Measurements from ENCODE around the gene STAC.

DNA sequence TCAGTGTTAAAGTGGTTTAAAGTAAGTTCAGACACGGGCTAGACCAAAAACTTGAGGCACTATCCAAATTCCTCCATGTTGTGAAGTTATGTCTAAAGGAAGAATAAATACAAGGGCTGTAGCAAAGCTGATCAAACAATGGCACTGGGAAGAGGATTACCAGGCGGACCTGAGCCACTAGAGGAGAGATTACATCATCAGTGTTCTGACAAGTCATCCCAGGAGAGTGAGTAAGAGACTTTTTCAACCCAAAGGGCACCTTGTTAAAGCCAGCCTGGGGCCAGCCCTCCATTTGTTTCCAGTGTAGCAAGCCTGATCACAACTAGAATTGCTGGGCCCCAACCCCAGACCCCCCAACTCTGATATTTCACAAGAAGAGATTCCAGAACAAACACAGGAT lies 217.1 kb downstream of the STAC start:
- TF ChIP-seq POLR2AphosphoS5 (IDR thresholded peaks at IDR 0.05; ENCODE audit: low read depth, low read length) (no peak), SIN3A (IDR thresholded peaks at IDR 0.05; ENCODE audit: borderline replicate concordance, insufficient read depth, low read length) (no peak), FOXP2 (optimal IDR thresholded peaks at IDR 0.05; ENCODE audit: borderline replicate concordance, extremely low read depth, extremely low read length, insufficient read depth) (no peak), TAF1 (IDR thresholded peaks at IDR 0.05; ENCODE audit: borderline replicate concordance, insufficient read depth, low read length) (no peak)
- TF ChIP-seq, protein P1, sequence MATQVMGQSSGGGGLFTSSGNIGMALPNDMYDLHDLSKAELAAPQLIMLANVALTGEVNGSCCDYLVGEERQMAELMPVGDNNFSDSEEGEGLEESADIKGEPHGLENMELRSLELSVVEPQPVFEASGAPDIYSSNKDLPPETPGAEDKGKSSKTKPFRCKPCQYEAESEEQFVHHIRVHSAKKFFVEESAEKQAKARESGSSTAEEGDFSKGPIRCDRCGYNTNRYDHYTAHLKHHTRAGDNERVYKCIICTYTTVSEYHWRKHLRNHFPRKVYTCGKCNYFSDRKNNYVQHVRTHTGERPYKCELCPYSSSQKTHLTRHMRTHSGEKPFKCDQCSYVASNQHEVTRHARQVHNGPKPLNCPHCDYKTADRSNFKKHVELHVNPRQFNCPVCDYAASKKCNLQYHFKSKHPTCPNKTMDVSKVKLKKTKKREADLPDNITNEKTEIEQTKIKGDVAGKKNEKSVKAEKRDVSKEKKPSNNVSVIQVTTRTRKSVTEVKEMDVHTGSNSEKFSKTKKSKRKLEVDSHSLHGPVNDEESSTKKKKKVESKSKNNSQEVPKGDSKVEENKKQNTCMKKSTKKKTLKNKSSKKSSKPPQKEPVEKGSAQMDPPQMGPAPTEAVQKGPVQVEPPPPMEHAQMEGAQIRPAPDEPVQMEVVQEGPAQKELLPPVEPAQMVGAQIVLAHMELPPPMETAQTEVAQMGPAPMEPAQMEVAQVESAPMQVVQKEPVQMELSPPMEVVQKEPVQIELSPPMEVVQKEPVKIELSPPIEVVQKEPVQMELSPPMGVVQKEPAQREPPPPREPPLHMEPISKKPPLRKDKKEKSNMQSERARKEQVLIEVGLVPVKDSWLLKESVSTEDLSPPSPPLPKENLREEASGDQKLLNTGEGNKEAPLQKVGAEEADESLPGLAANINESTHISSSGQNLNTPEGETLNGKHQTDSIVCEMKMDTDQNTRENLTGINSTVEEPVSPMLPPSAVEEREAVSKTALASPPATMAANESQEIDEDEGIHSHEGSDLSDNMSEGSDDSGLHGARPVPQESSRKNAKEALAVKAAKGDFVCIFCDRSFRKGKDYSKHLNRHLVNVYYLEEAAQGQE (IDR thresholded peaks at IDR 0.05; ENCODE audit: insufficient read depth in 1 of 2, low read depth in 2 of 2, low read length in 2 of 2), result no peak
